Measurements from ENCODE around the gene KRT40. TPM values are rescaled to one million over a fixed set of nuclear protein-coding genes. Genes with fewer than 3 reads are reported as not detected.

KRT40 gene
- total and polyA plus RNA-seq, 9 of the 15 experiments (the other 6 are each of a cell fraction or from before 2014, with no cell fraction given) = not detected

- 3% methylated on average over 2 of the region's 2 CpGs for WGBS (ENCODE audit: insufficient coverage, low coverage, missing lambda C conversion rate)
- intact Hi-C loops (cut with micrococcal nuclease) = no loop called here
- no peak for TF ChIP-seq HDAC8 (tag; IDR thresholded peaks at IDR 0.05)
- no peak for TF ChIP-seq NELFE (IDR thresholded peaks at IDR 0.05; ENCODE audit: insufficient read depth, insufficient read length)
- TF ChIP-seq ZNF174 (CRISPR knock-in tag; IDR thresholded peaks at IDR 0.05) = no peak
- no peak for TF ChIP-seq TRIM24 (IDR thresholded peaks at IDR 0.05)
- TF ChIP-seq CGGBP1 (CRISPR knock-in tag; IDR thresholded peaks at IDR 0.05) = no peak
- no peak for TF ChIP-seq SOX6 (IDR thresholded peaks at IDR 0.05)
- no peak for TF ChIP-seq ZNF280B (CRISPR knock-in tag; IDR thresholded peaks at IDR 0.05)
- no peak for TF ChIP-seq NONO (IDR thresholded peaks at IDR 0.05; ENCODE audit: low read depth in 2 of 2, low read length in 1 of 2)
- TF ChIP-seq ZNF695 (CRISPR knock-in tag; IDR thresholded peaks at IDR 0.05) = no peak
- TF ChIP-seq KDM4B (IDR thresholded peaks at IDR 0.05; ENCODE audit: borderline replicate concordance in 2 of 2, low read depth in 1 of 2) = no peak
- Histone ChIP-seq H3K4me1 (replicated peaks in 1 of 2; ENCODE audit: control insufficient read depth in 2 of 2, insufficient read depth in 2 of 2, low read length in 2 of 2) (no peaks in the 10 kb centered on the region), H3K9ac (ENCODE audit: insufficient read depth in 1 of 2, low read depth in 2 of 2, low read length in 2 of 2) (no peak overlapping the region), H3K79me2 (ENCODE audit: control insufficient read depth, insufficient read depth, low read length) (no peaks in the 10 kb centered on the region), H3K36me3 (ENCODE audit: control insufficient read depth, insufficient read depth, low read length) (no peaks in the 10 kb centered on the region), H4K20me1 (replicated peaks; ENCODE audit: control insufficient read depth, insufficient read depth, low read length) (no peaks in the 10 kb centered on the region), H3K27me3 (ENCODE audit: control insufficient read depth in 2 of 2, insufficient read depth in 2 of 2, low read length in 2 of 2) (peaks cover 2 to 11% of the 10 kb centered on the region in 2 experiments; a peak in 4 of 5 replicates), H3K9me3 (replicated peaks; ENCODE audit: control insufficient read depth, insufficient read depth, low read depth, low read length) (no peaks in the 10 kb centered on the region), H2AFZ (ENCODE audit: low read depth, low read length) (no peak overlapping the region), H3K4me2 (ENCODE audit: insufficient read depth, low read length) (no peak overlapping the region), H3K9me1 (ENCODE audit: control insufficient read depth, insufficient read depth, low read length) (no peaks in the 10 kb centered on the region), H3K27ac (ENCODE audit: extremely low read depth, low read depth, low read length) (no peak overlapping the region), H3K4me3 (no peak overlapping the region)
- FAIRE-seq (no peak), ATAC-seq (no peak), DNase-seq (ENCODE audit: extremely low read depth in 1 of 4, low spot score in 3 of 4) (no peak)
- CTCF ChIA-PET (ENCODE audit: low intra/inter-chr PET ratio) = no interaction called here
- no TSS peak for BruUV-seq (replicated peaks)
- in situ Hi-C loops (cut with MboI) = no loop called here
- POLR2A ChIA-PET = no interaction called here
Observed at GRCh38 chr17:40951011-40951622, 33.0 kb downstream of the KRT40 start.

Data from K562 (cell line).